GM19099 (cell line): ENCODE measurements around the gene SCYGR6.

Experiments used
- POLR2A ChIP-seq: IDR thresholded peaks from 3 replicates; pipeline ENCODE4 v1.6.1; 2011; ENCODE audit warnings: low read depth; ENCODE audit not compliant: insufficient read length; ENCODE audit errors: extremely low read depth

The SCYGR6 gene

GRCh38 chr2:227719641-227720040, 4.9 kb downstream of the SCYGR6 start:
- no peak for TF ChIP-seq POLR2A

- no peak for TF ChIP-seq POLR2A
Observed at GRCh38 chr2:227717687-227718567, 6.6 kb downstream of the SCYGR6 start, which contains the start of gene SLC19A3. SLC19A3 (minus strand) TSS chr2:227718028; CDS start chr2:227702318, 15,710 bp downstream.

GRCh38 chr2:227716501-227716900, 8.1 kb downstream of the SCYGR6 start:
- TF ChIP-seq POLR2A: no peak

GRCh38 chr2:227713291-227713690, 11.3 kb downstream of the SCYGR6 start:
- TF ChIP-seq POLR2A: no peak

GRCh38 chr2:227710986-227711385, 13.6 kb downstream of the SCYGR6 start:
- TF ChIP-seq POLR2A: no peak

GRCh38 chr2:227707390-227707789, 17.2 kb downstream of the SCYGR6 start:
- TF ChIP-seq POLR2A: no peak

GRCh38 chr2:227706859-227707258, 17.7 kb downstream of the SCYGR6 start:
- no peak for TF ChIP-seq POLR2A

- no peak for TF ChIP-seq POLR2A
Observed at GRCh38 chr2:227703961-227704360, 20.6 kb downstream of the SCYGR6 start.

GRCh38 chr2:227703280-227703732, 21.3 kb downstream of the SCYGR6 start:
- TF ChIP-seq POLR2A: no peak

- no peak for TF ChIP-seq POLR2A
Observed at GRCh38 chr2:227701556-227701955, 23.0 kb downstream of the SCYGR6 start.

- no peak for TF ChIP-seq POLR2A
Observed at GRCh38 chr2:227696990-227697679, 27.4 kb downstream of the SCYGR6 start.

- no peak for TF ChIP-seq POLR2A
Observed at GRCh38 chr2:227687189-227687588, 37.4 kb downstream of the SCYGR6 start.

- no peak for TF ChIP-seq POLR2A
Observed at GRCh38 chr2:227684258-227684657, 40.3 kb downstream of the SCYGR6 start.

- TF ChIP-seq POLR2A: no peak
Observed at GRCh38 chr2:227677928-227678327, 46.6 kb downstream of the SCYGR6 start.

GRCh38 chr2:227674485-227674884, 50.1 kb downstream of the SCYGR6 start:
- no peak for TF ChIP-seq POLR2A
